GM12892 (cell line): ENCODE measurements around the gene CTTN.

Experiments
- POLR2A ChIP-seq: IDR thresholded peaks from 2 replicates; pipeline ENCODE4 v1.6.1; 2011; ENCODE audit warnings: low read depth, low read length, control low read depth
- POLR2AphosphoS5 ChIP-seq: IDR thresholded peaks from 2 replicates; pipeline ENCODE4 v1.6.1; 2011; ENCODE audit warnings: low read depth, low read length, control low read depth
- TAF1 ChIP-seq: IDR thresholded peaks from 2 replicates; pipeline ENCODE4 v1.6.1; 2011; ENCODE audit warnings: low read depth, mild to moderate bottlenecking, control low read depth, low read length, borderline replicate concordance

GRCh38 chr11:70353329-70353728 lies 45.0 kb upstream of the CTTN start:
- TF ChIP-seq TAF1 = no peak
- no peak for TF ChIP-seq POLR2A
- no peak for TF ChIP-seq POLR2AphosphoS5
